NCI-H2171 treated with DMSO at 0.1 percent for 48 hours (cell line): ENCODE results near the gene ANKRD39.
A peak's percentile ranks its signal among the peaks of the same experiment; 100 is the strongest.

Experiments used
- DNase-seq: peaks from one replicate; lab custom pipeline; 2025; lab: John Stamatoyannopoulos, UW

ANKRD39 gene

DNA sequence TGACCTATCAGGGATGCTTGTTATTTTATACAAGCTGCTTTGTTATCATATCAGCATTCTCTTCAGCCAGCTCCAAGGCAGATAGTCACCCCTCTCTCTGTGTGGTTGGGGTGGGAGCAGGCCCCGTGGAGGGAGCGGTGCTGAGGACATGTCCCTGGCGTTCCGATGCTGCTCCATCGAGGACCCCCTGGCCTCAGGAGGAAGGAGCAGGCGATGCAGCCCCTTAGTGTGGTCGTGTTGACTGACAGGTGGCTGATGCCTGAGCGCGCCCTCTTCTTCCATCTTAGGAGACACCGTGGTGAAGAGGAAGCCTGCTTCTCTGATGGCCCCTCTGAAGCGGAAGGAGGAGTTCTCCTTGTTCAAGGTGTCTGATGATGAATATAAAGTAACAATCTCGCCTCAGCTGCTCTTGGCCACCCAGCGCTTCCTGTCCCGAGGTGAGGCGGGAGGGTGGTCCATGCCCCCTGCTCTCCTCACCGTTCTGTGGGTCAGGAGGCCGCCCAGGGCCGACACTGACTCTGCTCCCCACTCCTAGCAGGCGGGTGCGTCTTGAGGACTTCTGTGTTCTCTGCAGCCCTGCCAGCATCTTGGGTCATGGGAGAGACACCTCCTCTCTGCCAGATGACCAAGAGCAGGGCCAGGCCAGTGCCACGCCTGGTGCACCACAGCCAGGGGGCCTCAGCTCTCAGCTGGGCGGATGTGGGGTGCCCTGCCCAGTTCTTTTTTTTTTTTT, 31.1 kb downstream of the ANKRD39 start:
- DNase-seq = no peak

DNA sequence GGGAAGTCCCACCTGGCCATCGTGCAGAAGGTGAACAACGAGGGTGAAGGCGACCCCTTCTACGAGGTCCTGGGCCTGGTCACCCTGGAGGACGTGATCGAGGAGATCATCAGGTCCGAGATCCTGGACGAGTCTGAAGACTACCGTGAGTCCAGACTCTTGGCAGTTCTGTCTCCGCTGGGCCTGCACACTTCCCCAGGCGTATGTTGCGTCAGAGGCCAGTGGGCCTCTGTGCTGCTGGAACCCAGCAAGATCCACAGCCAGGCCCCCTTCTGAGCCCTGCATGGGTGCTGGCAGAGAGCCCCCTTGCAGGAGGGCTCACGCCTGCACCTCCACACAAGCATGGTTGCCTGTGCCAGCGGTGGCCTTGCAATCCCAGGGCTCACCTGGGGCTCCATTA, 32.8 kb downstream of the ANKRD39 start:
- no peak for DNase-seq

DNA sequence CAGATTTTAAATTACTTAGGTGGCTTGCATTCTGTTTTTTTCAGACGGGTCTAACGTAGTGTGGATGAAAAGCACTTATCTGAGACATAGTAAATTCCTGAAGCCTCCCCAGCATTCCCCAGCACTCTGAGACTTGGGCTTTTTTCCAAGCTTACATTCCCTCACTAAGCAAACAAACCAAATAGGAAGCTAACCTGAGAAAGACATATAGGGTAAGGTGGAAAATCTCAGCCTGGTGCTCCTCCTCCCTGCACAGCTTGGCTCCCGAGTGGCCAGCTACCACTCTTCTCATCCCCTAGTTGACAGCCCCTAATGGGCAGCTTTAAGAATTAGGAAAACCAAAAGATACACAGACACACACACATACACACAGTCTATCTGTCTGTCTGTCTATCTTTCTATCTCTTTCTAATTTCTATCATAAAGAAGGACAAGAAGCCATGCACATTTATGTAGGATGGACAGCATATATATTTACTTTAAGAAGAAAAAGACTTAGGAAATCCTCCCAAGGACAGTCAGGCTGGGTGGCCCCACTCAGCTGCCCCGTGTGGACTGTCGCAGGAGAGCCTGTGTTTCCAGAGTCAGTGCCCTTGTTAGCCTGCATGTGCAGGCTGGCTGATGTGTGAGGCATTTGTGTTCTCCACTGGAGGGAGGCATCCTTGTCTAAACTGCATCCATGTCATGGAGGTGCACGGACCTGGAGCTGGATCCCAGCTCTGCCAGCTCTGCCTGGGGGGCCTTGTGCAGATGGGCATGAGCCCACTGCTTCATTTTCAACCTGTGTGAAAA, 33.5 kb downstream of the ANKRD39 start:
- no peak for DNase-seq

DNA sequence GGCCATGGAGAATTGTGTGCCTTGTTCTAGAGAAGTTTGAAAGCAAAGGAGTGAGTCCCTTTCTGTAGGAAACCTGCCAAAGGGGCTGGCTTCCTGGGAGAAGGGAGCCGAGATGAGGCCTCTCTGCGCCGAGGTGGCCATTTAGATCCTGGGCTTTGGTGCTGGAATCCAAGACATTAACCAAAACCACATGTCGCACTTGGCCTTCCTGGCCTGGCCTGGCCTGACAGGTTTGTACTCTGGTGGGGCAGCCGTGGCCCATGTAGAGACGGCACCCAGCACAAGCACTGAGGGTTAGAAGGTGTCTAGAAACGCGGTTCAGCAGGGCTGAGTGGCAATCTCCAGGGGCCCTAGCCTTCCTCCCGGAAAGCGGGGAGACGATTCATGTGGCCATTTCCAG, 34.6 kb downstream of the ANKRD39 start:
- DNase-seq = no peak

DNA sequence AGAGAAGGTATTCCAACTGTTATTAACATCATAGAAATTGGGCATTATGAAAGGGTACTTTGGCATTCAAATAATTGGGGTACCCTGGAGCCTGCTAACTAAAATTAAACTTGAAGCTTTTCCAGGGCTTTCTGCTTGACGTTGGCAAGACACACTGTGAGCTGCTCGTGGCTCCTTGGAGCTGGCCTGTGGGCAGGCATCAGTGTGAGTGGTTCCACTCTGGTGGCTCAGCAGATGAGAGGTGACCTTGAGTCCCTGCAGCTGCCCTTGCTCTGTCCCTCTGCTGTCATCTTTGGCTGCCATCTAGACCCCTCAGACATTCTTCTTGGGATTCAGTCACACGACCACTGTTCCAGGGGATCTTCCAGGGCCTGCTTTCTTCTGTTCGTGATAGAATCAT, 35.0 kb downstream of the ANKRD39 start:
- no peak for DNase-seq

DNA sequence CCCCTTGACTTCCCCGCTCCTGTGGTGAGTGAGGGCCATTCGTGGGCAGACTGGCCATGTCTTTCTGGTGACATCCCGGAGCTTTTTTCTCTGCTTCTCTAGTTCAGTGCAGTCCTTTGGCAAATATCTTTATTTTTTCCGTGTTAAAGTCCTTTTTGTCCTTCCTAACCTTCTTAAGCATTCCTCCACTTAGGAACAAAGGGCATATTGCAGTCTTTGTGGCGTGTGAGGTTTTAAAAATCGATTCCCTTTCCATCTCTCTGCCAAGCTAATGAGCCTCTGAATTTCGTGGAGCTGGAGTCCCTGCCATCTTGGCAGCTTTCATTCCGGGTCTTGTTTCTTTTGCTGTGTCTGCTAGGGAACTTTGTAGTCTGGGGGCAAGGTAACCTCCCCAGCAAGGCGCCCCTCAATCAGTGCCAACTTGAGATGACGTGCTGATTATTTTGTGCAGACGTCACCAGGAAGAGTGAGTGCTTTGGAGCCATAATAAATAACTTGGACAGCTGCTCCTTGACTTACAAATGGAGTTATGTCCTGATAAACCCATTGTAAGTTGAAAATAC, 36.6 kb downstream of the ANKRD39 start:
- no peak for DNase-seq

DNA sequence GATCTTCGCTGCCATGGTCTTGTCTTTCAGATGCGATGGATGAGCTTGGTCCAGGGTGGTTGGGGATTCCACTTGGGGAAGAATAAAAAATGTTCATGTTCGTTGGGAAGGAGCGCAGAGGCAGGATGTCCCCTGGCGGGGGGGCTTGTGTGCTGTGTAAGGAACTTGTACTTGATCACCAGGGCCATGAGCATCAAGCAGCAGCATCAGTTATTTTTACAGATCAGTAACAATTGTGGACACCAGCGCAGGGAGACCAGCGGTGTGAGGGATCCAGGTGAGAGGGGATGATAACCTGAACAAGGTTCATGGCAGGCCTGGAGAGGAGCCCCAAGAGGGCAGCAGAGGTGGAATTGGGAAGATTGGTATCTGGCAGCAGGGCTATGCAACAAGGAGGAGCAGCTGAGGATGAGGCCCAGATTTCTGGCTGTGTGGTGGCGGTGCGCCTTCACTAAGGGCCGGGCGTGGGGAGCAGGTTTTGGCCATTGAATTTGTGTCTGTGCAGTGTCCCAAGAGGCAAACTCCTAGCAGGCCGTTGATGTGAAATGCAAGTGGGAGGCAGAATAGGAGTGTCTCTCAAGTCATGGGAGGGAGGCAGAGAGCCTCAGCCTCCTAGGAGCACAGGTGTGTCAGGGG, 37.8 kb downstream of the ANKRD39 start:
- no peak for DNase-seq

DNA sequence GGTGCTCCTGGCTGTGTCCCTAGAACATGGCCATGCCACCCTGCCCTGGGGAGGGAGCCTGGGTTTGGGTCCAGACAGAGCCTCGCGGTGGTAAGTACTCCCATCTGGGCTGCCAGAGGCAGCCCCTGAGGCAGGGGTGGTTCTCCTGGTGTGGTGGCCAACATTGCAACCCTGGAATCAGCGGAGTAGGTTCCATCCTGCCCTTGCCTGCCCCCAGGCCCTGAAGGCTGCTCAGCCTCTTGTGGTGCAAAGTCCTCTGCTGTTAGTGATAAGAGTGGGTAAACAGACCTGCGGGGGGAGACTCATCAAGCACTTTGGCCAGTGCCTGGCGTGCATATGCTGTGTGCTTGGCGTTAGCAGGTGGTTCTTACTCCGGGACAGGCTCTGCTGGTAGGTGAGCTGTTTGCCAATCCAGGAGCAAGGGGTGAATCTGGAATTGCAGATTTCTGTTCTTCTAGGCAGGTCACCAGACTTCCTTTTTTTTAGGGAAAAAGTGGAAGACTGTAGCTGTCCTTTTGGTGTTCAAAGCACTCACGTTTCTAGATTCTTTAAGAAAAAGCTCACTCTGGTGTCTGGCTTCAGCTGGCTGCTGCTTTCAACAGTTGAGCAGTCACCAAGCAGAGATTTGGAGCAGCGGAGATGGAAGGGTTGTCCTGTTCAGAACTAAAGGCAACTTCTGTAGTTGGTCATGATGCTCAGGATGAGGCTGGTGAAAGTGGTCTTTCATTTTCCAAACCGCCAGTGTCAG, 38.5 kb downstream of the ANKRD39 start:
- no peak for DNase-seq

DNA sequence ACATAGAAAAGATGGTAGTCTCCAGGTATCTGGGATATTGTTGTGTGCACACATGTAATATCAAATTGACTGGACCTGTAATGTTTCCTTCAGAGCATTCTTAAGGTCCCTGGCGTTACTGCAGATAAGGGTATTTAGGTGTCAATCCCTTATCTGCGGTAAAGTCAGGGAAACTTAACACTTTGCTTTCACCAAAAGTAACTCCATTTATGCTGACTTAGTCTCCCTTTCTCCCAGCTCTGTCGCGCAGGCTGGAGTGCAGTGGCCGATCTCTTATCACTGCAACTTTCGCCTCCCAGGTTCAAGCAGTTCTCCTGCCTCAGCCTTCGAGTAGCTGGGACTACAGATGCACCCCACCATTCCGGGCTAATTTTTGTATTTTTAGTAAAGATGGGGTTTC, 39.9 kb downstream of the ANKRD39 start:
- DNase-seq = no peak

DNA sequence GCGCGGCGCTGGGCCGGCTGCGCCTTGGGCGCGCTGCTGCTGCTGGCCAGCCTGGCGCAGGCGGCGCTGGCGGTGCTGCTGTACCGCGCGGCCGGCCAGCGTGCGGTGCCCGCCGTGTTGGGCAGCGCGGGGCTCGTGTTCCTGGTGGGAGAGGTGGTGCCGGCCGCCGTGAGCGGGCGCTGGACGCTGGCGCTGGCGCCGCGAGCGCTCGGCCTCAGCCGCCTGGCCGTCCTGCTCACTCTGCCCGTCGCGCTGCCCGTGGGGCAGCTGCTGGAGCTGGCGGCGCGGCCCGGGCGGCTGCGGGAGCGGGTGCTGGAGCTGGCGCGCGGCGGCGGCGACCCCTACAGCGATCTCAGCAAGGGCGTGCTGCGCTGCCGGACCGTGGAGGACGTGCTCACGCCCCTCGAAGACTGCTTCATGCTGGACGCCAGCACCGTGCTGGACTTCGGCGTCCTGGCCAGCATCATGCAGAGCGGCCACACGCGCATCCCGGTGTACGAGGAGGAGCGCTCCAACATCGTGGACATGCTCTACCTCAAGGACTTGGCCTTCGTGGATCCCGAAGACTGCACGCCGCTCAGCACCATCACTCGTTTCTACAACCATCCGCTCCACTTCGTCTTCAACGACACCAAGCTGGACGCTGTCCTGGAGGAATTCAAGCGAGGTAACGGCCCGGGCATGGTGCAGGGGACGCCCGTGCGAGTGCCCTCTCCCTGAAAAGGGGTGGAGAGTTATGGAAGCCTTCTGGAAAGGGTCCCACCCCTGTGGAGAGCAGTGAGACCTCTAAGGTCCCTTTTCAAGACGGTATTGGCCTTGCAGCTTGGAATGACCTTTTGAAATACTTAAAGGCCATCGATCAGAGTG, 40.7 kb downstream of the ANKRD39 start:
- peak; percentile 31 for DNase-seq

DNA sequence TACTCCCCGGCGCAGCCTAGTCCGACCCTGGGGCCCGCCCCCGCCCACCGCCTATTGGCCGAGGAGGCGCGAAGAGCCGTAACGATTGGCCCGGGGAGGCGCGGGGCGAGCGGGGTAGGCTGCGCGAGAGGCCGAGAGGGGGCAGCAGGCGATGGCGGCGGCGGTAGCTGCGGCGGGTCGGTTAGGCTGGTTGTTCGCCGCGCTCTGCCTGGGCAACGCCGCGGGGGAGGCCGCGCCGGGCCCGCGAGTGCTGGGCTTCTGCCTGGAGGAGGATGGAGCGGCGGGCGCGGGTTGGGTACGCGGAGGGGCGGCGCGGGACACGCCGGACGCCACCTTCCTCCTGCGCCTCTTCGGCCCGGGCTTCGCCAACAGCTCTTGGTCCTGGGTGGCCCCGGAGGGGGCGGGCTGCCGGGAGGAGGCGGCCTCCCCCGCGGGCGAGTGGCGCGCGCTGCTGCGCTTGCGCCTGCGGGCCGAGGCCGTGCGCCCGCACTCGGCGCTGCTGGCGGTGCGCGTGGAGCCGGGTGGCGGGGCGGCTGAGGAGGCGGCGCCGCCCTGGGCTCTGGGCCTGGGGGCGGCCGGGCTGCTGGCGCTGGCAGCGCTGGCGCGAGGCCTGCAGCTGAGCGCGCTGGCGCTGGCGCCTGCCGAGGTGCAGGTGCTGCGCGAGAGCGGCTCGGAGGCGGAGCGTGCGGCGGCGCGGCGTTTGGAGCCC, 41.5 kb downstream of the ANKRD39 start, which contains the start of gene CNNM3:
TSS of gene CNNM3 (plus strand) at position 142 of the 709 bp plus-strand sequence. CDS start at position 152, 10 bp downstream.
- DNase-seq = peak; percentile 91

DNA sequence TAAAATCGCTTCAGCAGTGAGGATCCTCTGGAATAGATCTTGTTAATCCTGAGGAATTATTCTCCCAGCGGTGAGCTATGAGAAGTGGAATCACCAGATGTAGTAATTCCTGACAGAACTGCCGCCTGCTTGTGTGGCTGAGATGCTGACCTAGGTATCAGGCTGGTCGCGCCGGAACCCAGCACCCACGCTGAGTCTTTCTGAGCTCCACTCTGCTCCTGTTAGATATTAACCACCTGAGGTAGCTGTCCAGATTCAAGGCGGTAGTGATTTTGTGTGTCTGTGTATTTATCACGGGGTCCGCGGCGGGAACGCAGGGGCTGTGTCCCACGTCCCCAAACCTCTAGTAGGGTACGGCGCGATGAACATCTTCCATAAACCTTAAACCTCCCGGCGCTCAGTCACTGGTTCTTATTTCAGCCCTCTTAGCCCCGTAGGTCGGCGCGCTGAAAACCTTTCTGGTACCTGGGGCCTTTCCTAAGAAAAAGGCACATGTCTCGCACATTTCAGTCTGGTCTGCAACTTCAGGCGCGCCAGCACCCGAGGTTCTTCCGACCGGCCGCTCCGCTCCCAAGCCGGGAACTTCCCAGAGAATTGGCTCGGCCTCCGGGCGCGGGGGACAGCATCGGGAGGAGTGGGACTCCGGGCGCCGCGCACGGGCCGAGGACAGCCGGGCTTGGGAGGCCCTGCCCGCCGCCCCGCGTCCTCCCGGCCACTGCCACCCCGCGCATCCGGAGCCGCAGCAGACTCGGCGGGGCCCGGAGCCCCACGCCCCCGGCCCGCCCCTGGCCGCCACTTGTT, 42.3 kb downstream of the ANKRD39 start:
- peak; percentile 76 for DNase-seq

DNA sequence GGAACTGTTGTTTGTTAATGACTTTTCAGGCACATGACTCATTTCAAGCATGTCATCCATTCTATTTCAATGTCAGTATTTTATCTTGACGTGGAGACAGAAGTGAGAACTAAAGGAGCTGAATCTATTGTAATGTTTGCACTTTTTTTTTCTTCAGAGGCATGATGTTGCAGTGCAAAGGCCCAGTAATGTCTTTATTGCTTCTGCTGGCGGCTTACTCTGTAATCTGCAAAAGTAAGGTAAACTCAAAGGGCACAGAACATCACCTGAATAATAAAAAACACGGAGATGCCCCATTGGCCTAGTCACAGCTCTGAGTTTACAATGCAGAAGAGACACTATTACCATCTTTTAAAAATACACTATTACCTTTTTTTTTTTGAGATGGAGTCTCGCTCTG, 44.2 kb downstream of the ANKRD39 start:
- no peak for DNase-seq

DNA sequence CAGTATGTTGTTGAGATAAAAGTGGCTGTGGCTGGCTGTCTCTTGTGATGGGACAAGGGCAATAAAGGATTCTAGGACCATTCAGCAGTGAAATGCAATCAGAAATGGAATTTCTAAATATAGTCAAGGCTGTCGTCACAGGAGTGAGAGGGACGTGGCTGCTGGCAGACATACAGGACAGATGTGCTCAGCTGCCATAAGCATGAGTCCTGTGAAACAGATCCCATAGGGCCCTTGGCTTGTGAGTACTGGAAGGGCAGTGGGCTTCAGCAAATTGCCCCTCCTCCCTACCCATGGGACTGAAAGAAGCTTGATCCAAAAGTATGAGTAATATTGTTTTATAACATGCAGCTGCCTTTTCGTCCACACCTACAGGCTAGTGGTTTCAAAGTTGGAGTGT, 45.9 kb downstream of the ANKRD39 start:
- no peak for DNase-seq

DNA sequence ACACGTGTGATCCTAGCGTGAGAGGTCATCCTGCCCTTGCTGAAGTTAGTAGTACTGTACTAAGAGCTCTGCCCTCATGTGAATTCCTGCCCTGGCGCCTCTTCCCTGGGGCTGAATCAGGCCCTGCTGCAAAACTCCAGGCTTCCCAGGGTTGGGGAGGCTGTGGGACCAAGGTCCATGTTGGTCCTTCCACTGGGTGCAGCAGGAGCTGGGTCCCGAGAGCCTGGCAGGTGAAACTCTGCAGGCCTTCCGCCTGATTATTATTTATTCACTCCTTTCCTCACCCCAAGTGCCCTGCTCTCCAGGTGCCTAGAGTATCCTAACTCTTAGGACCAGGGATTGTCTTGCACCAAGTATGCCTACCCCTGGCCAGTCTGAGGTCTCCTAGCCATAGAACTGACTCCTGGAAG, 47.0 kb downstream of the ANKRD39 start:
- DNase-seq = no peak

DNA sequence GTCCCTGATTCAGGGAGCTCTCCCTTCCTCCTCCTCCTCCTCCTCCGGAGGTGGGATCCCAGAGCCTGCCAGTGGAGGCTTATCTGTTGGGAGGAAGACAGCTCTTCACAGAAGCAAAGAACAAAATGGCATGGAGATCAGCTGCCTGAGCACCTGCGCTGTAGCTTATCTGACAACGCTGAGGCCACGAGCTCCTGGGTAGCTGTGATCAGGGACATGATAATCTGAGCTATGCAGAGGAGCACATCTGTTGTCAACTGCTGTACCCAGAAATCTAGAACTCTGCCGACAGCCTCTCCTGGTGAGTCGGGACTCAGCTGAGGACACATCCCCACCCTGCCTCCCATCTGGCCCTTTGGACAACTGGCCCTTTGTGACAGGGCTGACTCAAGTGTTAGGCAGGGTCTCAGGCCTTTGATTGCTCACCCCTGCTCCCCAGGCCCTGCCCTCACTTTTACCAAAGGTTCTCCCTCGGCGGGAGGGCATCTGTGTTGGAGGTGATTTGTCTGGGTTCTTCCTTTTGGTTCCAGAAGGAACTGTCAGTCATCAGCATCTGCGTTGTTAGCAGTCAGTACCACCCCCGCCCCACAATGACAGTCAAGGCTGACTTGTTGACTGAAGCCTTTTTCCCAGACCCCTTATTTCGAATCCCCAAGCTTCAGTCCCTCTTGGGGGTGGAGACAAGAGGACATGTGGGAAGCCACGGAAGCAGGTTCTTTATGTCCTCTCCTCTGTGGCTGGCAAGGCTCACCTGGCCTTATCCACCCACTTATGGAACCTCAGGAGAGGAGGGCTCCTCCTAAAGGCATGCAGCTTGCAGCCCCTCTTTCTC, 47.6 kb downstream of the ANKRD39 start:
- DNase-seq = no peak

DNA sequence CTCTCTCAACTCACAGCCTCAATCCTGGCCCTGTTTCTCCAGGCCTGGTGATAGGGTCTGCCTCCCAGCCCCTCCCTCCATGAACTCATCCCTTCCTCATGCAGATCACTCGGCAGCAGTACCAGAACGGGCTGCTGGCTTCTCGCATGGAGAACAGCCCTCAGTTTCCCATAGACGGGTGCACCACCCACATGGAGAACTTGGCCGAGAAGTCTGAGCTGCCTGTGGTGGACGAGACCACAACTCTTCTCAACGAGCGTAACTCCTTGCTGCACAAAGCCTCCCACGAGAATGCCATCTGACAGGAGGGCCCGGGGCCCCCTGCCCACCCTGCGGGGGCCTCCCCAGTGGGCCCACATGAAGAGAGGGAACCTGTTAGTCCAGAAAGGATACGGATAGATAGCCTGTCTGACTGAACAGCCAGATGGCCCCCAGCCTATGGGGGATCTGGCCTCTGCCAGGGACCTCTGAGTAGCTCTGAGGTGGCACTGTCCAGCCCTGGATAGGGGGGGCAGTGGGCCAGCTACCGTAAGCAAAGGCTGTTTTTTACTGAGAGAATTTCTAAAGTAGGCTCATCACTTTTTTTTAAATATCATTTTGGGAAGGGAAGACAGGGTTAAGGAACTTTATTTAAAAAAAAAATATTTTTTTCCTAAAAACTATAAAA, 48.5 kb downstream of the ANKRD39 start:
- no peak for DNase-seq
